ENCODE data around the gene TMEM178B. TPM values are rescaled to one million over a fixed set of nuclear protein-coding genes. Genes with fewer than 3 reads are reported as not detected.

The TMEM178B gene
- total RNA-seq, 1 experiment from 2014 or later, result 0.11 TPM

- intact Hi-C loops (cut with micrococcal nuclease; ENCODE audit: unreplicated experiment), result no loop called here
- CTCF ChIA-PET, result no interaction called here
- no peak for DNase-seq
- H3K36me3 Mint-ChIP-seq (ENCODE audit: insufficient read depth, unreplicated experiment), result no peaks in the 10 kb centered on the region
- no peaks in the 10 kb centered on the region for H3K4me1 Mint-ChIP-seq (ENCODE audit: low read depth, unreplicated experiment)
- BruUV-seq (replicated peaks), result no TSS peak
- no peak overlapping the region for H3K27ac Mint-ChIP-seq (ENCODE audit: unreplicated experiment)
- TF ChIP-seq CTCF (IDR thresholded peaks at IDR 0.05; ENCODE audit: insufficient read depth in 1 of 2, low read depth in 1 of 2, low read length in 1 of 2, severe bottlenecking in 1 of 2, unreplicated experiment in 1 of 2), result no peak
- no peak overlapping the region for H3K4me3 Mint-ChIP-seq (ENCODE audit: unreplicated experiment)
- Histone ChIP-seq H3K4me1 (no peaks in the 10 kb centered on the region), H3K27me3 (replicated peaks; ENCODE audit: control insufficient read depth, insufficient read depth, low read length) (no peaks in the 10 kb centered on the region; the same call in 1 of the 2 replicates), H3K9me3 (peaks cover 10% of the 10 kb centered on the region), H3K4me3 (ENCODE audit: low read depth, low read length) (no peak overlapping the region), H3K36me3 (ENCODE audit: control insufficient read depth, insufficient read depth, low read length) (no peaks in the 10 kb centered on the region)
- peaks cover 11% of the 10 kb centered on the region for H3K27me3 Mint-ChIP-seq (ENCODE audit: insufficient read depth, unreplicated experiment)
- POLR2A ChIA-PET, result no interaction called here
- no peaks in the 10 kb centered on the region for H3K9me3 Mint-ChIP-seq (ENCODE audit: unreplicated experiment)
These were observed 68.2 kb downstream of the TMEM178B start for GRCh38 chr7:141142058-141142457.

GRCh38 chr7:141144921-141145629 lies 71.2 kb downstream of the TMEM178B start:
- intact Hi-C loops (cut with micrococcal nuclease; ENCODE audit: unreplicated experiment), result no loop called here
- H3K4me3 ChIP-seq (ENCODE audit: low read depth, low read length), result no peak overlapping the region
- DNase-seq, result no peak
- TF ChIP-seq CTCF (IDR thresholded peaks at IDR 0.05; ENCODE audit: insufficient read depth in 1 of 2, low read depth in 1 of 2, low read length in 1 of 2, severe bottlenecking in 1 of 2, unreplicated experiment in 1 of 2), result no peak
- no peaks in the 10 kb centered on the region for H3K36me3 Mint-ChIP-seq (ENCODE audit: insufficient read depth, unreplicated experiment)
- peaks cover 10% of the 10 kb centered on the region for H3K9me3 ChIP-seq
- H3K36me3 ChIP-seq (ENCODE audit: control insufficient read depth, insufficient read depth, low read length), result no peaks in the 10 kb centered on the region
- no peak overlapping the region for H3K27ac Mint-ChIP-seq (ENCODE audit: unreplicated experiment)
- H3K4me3 Mint-ChIP-seq (ENCODE audit: unreplicated experiment), result no peak overlapping the region
- H3K27me3 ChIP-seq (replicated peaks; ENCODE audit: control insufficient read depth, insufficient read depth, low read length), result no peaks in the 10 kb centered on the region; the same call in 1 of the 2 replicates
- H3K4me1 Mint-ChIP-seq (ENCODE audit: low read depth, unreplicated experiment), result no peaks in the 10 kb centered on the region
- H3K4me1 ChIP-seq, result no peaks in the 10 kb centered on the region
- BruUV-seq (replicated peaks), result no TSS peak
- peaks cover 2% of the 10 kb centered on the region for H3K27me3 Mint-ChIP-seq (ENCODE audit: insufficient read depth, unreplicated experiment)
- ChIA-PET POLR2A (no interaction called here), CTCF (no interaction called here)
- no peaks in the 10 kb centered on the region for H3K9me3 Mint-ChIP-seq (ENCODE audit: unreplicated experiment)

- BruUV-seq (replicated peaks), result no TSS peak
- Mint-ChIP-seq H3K36me3 (ENCODE audit: insufficient read depth, unreplicated experiment) (no peaks in the 10 kb centered on the region), H3K4me3 (ENCODE audit: unreplicated experiment) (no peak overlapping the region), H3K27me3 (ENCODE audit: insufficient read depth, unreplicated experiment) (no peaks in the 10 kb centered on the region), H3K9me3 (ENCODE audit: unreplicated experiment) (no peaks in the 10 kb centered on the region), H3K27ac (ENCODE audit: unreplicated experiment) (no peak overlapping the region), H3K4me1 (ENCODE audit: low read depth, unreplicated experiment) (no peaks in the 10 kb centered on the region)
- H3K4me3 ChIP-seq (ENCODE audit: low read depth, low read length), result no peak overlapping the region
- CTCF ChIA-PET, result no interaction called here
- no peaks in the 10 kb centered on the region for H3K4me1 ChIP-seq
- no peaks in the 10 kb centered on the region; the same call in 1 of the 2 replicates for H3K27me3 ChIP-seq (replicated peaks; ENCODE audit: control insufficient read depth, insufficient read depth, low read length)
- intact Hi-C loops (cut with micrococcal nuclease; ENCODE audit: unreplicated experiment), result no loop called here
- H3K9me3 ChIP-seq, result peaks cover 10% of the 10 kb centered on the region
- no peak for DNase-seq
- TF ChIP-seq CTCF (IDR thresholded peaks at IDR 0.05; ENCODE audit: insufficient read depth in 1 of 2, low read depth in 1 of 2, low read length in 1 of 2, severe bottlenecking in 1 of 2, unreplicated experiment in 1 of 2), result no peak
- H3K36me3 ChIP-seq (ENCODE audit: control insufficient read depth, insufficient read depth, low read length), result no peaks in the 10 kb centered on the region
- POLR2A ChIA-PET, result no interaction called here
These were observed 71.7 kb downstream of the TMEM178B start for GRCh38 chr7:141145630-141145982.

Data from Caco-2 (cell line).